ES-I3 (cell line): ENCODE results near the gene MFRP.

ENCODE experiments used
- H3K36me3 ChIP-seq: 2 replicates; pipeline ENCODE4 v1.6.1; 2013; ENCODE audit warnings: mild to moderate bottlenecking, low read length, control low read depth, moderate library complexity; ENCODE audit not compliant: insufficient read depth
- H3K4me1 ChIP-seq: 2 replicates; pipeline ENCODE4 v1.6.1; 2013; ENCODE audit warnings: mild to moderate bottlenecking, control low read depth, low read length; ENCODE audit not compliant: insufficient read depth
- H3K9ac ChIP-seq: 2 replicates; pipeline ENCODE4 v1.6.1; 2013; ENCODE audit warnings: low read depth, mild to moderate bottlenecking, low read length, moderate library complexity
- H3K9me3 ChIP-seq: 2 replicates; pipeline ENCODE4 v1.6.1; 2013; ENCODE audit warnings: mild to moderate bottlenecking, low read length, moderate library complexity; ENCODE audit not compliant: control insufficient read depth, insufficient read depth

The MFRP gene

DNA sequence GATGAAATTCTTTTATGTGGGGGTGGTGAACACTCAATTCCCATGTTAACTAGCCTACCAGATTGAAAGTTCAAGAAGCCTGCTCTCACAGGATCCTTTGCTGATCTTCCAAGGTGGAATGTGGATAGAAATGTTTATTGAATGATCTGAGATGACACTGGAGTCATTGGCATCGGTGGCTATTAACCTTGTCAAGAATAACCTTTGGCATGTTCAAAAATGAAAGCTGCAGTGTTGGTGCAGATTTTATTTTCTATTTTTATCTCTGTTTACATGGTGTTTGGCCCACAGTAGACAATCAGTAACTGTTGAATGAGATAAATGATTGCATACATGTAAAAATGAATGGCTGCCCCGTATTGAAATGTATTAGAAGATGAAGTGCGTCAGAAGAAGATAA is 48.6 kb downstream of the MFRP start:
- H3K36me3 ChIP-seq: peaks cover 34% of the 10 kb centered on the region

DNA sequence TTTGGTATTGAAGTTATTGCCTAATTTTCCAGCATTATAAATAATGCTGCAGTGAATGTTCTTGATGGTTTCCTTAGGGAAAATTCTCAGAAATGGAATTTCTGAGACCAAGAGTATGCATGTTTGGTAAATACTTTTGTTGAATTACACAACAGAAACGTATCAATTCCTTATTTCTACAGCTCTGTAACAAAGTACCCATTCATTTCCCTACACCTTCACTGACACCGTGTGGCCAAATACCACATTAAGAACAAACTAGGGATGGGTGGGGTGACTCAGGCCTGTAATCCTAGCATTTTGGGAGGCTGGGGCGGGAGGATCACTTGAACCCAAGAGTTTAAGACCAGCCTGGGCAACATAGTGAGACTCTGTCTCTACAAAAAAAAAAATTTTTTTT is 51.3 kb downstream of the MFRP start:
- Histone ChIP-seq H3K9ac (no peak overlapping the region), H3K9me3 (no peaks in the 10 kb centered on the region), H3K4me1 (no peaks in the 10 kb centered on the region), H3K36me3 (peaks cover 18% of the 10 kb centered on the region)

More for the DNA sequence above, 48.6 kb downstream of the MFRP start:
- H3K9me3 ChIP-seq: no peaks in the 10 kb centered on the region
- no peaks in the 10 kb centered on the region for H3K4me1 ChIP-seq
- no peak overlapping the region for H3K9ac ChIP-seq

DNA sequence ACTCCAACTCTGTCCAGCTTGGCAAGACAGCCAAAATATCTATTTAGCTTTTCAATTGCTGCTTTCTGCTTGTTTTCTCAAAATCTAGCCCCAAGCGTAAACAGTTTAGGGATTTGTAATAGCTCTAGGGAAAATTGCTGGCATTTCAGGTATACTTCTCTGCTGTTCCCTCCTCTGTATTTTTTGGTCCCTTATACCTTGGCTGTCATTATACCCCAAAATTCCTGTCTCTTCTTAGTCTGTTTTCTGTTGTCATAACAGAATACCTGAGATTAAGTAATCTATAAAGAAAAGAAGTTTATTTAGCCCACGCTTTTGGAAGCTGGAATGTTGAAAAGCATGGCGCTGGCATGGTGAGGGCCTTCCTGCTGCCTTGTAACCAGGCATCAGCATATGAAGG is 53.0 kb downstream of the MFRP start:
- peaks cover 15% of the 10 kb centered on the region for H3K36me3 ChIP-seq
- no peaks in the 10 kb centered on the region for H3K4me1 ChIP-seq
- H3K9ac ChIP-seq: no peak overlapping the region
- no peaks in the 10 kb centered on the region for H3K9me3 ChIP-seq

DNA sequence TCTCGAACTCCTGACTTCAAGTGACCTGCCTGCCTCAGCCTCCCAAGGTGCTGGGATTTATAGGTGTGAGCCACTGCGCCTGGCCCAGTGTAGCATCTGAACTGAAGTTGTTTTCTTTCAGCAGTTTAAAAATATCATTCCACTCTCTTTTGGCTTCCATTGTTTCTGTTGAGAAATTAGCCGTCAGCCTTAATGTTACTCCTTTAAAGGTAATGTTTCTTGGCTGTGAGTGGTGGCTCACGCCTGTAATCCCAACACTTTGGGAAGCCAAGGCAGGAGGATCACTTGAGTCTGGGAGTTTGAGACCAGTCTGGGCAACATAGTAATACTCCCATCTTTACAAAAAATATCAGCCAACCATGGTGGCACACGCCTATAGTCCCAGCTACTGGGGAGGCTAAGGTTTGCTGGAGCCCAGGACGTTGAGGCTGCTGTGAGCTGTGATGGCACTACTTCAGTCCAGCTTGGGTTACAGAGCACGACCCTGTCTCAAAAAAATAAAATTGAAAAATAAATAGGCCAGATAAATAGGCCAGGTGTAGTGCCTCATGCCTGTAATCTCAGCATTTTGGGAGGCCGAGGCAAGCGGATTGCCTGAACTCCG is 55.5 kb downstream of the MFRP start:
- no peaks in the 10 kb centered on the region for H3K9me3 ChIP-seq
- no peak overlapping the region for H3K9ac ChIP-seq
- H3K36me3 ChIP-seq: peaks cover 13% of the 10 kb centered on the region
- no peaks in the 10 kb centered on the region for H3K4me1 ChIP-seq
